ENCODE measurements around the gene CPT1B.

Gene CPT1B

DNA sequence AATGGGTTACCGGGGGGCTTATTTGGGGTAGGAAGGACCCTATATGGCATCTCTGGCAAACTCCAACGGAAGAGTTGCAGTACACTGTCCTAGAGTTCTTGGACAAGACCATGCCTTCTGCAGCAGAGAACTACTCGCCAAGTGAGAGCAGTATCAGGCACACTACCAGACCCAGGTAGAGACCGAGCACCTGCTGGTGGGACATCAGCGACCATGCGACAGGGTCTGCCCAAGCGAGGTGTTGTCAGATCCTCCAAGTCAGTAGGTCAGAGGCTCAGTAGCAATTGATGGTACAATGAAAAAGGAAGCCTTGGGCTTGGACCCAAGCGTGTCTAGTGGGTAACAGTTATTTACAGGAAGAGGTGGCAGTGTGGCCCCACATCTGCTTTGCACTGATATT is 7.6 kb upstream of the CPT1B start:
- DNase-seq (ENCODE audit: low spot score), result no peak

DNA sequence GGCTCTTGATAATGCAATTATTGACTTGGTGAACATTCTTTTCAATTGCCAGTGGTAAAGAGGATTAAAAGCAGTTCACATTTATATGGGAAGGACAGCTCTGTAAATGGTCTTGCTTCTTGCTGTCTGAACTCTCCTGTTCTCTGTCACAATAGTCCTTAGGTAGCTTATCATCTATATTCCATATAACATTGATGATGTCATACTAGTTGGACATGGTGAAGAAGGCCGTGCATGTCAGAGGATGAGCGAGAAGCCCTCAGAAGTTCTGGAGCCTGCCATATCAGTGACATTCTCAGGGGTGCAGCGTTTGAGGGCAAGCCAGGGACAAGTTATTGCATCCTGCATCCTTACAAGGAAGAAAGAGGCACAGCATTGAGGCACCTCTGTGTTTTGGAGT is 7.0 kb upstream of the CPT1B start:
- no peak for DNase-seq (ENCODE audit: low spot score)

DNA sequence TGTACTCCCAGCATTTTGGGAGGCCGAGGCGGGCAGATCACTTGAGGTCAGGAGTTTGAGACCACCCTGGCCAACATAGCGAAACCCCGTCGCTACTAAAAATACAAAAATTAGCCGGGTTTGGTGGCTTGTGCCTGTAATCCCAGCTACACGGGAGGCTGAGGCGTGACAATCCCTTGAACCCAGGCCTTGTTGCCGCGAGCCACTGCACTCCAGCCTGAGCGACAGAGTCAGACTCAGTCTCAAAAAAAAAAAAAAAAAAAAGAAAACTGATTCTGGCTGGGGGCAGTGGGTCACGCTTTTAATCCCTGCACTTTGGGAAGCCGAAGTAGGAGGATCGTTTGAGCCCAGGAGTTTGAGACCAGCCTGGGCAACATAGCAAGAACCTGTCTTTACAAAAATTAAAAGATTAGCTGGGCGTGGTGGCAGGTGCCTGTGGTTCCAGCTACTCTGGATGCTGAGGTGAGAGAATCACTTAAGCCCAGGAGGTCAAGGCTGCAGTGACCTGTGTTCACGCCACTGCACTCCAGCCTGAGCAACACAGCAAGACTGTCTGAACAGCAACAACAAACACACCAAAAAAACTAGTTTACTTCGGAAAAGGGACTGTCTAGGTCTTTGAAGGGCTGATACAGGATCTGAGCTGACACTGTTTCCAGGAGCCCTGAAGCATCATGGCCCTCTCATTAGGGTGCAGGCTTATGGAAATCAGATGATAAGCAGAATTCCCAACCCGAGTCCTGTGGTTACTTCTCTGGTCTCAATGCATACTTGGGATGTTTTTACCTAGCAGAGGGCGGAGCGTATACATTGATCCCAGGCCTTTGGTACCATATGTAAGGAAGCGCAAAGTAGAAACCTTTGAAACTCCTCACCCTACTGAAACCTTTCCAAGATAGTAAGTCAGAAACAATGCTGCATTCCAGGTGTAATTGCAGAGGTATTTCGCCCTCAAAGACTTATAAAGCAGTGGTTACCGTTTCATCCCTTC is 6.2 kb upstream of the CPT1B start:
- DNase-seq (ENCODE audit: low spot score), result no peak

DNA sequence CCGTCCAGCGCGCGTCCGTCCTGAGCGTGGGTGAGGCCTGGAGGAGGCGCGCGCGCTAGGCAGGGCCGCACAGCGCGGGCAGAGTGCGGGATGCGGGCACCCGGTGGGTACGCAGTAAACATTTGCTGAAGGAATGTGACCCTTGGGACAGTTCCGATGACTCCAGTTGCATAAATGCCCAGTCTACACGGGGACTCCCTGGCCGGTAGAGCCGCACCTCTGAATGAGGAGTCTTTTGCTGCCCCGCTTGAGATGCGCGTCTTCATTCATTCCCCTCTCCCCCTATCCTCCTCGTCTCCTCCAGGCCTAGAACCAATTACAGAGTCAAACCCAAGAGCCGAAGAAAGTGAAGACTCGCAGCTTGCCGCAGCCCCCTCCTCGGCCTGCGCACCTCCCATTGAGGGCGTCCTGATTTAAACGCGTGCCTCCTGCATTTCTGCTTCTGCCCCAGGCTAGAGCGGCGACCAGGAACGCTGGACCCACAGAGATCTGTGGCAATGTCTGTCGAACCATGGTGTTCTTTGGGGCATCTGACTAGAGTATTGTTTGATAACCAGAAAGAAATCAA is 5.2 kb upstream of the CPT1B start:
- peak; percentile 47 for DNase-seq (ENCODE audit: low spot score)

DNA sequence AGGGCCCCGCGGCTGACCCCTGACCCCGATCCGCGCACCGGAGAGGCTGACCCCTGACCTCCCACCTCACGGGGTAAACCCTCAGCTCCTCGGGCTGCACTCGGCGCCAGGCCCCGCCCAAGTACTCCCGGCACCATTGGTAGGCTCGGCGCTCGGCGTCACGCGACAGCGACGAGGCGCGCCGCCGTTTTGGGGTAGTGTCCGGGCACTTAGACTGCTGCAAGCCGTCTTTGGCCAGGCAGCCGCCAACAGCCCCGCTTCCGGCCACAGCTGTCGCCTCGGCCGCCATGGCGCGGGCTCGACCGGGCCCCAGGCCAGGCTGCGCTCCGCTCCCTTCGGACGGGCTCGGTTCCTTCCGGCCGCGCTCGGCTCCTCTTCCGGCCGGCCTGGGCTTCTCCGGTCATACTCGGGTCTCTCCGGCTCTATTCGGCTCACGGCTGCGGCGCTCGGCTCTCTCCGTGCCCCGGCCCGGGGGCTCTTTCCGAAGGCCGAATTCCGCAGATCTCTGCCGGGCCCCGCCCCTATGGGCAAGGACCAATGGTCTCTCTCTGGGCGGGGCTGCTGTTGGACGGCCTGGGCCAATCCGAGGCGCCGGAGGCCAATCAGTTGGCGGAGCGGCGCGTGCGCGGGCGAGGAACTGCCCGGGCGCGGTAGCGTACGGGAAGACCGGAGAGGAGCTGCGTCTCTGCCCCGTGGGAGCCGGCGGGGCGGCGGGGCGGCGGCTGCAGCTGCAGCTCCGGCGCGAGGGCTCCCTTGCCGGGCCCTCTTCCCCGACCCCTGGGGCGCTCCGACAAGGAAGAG is 4.5 kb upstream of the CPT1B start, which contains the start of gene CHKB:
Gene CHKB, minus strand, starts transcription at position 357 of the 801 bp plus-strand sequence. Its CDS starts 68 bp downstream, at position 289.
- peak; percentile 100 for DNase-seq (ENCODE audit: low spot score)

DNA sequence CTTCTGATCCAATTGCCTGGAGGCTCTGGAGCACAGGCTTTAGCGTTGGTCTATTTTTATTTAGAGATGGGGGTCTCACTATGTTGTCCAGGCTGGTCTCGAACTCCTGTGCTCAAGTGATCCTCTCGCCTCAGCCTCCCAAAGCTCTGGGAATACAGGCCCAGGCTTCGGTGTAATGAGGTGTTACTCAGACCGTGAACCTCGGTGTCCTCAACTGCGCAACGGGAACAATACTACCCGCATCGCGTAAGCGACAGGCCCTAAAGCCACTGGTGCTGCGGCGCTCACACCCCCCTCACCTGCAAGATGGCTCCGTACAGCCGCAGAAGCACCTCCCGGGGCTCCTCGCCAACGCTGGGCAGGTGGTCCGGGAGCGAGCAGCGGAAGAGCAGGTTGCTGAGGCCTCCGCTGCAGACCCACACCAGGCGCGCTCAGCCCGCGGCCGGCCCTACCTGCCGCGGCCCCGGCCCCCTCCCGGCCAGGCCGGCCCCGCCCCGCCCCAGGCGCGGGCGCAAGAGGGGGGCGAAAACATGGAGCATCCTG is 3.8 kb upstream of the CPT1B start:
- DNase-seq (ENCODE audit: low spot score), result no peak

DNA sequence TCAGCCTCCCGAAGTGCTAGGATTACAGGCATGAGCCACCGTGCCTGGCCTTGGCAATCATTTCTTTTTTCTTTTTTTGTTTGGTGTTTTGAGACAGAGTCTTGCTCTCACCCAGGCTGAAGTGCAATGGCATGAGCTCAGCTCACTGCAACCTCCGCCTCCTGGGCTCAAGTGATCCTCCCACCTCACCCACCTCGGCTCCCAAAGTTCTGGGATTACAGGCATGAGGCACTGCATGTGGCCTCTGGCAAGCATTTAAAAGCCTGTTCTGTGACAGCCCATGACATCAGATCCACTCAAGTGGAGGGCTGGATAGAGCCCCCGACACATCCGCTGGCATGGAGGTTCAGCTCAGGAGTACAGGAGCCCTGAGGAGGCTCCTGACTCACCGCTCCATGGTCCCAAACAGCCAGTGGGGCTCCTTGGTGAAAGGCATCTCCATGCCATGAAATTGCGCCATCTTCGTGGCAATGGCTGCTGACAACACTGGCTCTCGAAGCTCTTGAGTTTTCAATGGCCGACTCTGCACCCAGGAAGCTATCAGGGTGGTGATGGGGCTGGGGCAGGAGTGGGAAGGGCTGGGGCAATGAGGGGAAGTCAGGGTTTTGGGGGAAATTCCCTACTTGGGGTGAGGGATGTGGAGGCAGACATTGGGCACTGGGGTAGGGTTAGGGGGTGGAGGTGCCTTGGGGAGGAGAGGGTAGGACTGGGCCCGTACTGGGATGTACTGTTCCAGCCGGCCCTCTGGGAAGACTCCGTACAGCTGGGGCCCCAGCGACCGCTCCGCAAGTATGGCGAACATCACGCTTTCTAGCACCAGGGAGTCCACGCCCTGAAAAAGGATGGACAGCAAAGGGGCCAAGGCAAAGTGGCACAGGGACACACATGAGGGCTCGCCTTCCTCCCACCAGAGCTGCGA is 3.1 kb upstream of the CPT1B start:
- no peak for DNase-seq (ENCODE audit: low spot score)

DNA sequence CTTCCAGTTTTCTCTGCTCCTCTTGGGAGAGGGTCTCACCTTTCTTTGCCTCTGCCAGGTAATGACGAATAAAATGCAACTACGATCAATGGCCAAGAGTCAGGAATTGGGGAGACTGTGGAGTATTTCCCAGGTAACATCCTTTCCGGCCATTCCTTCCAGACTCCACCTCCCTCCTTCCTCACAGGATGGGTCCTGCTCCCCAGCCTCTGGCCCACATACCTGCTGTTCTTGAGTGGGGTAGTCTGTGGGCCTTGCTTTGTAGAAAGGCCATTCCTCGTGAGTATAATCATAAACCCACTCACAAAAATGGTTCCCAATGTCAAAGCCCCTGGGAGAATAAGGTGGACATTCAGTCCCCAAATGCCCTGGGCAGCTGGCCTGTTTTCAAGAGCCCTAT is 1.5 kb upstream of the CPT1B start:
- no peak for DNase-seq (ENCODE audit: low spot score)

DNA sequence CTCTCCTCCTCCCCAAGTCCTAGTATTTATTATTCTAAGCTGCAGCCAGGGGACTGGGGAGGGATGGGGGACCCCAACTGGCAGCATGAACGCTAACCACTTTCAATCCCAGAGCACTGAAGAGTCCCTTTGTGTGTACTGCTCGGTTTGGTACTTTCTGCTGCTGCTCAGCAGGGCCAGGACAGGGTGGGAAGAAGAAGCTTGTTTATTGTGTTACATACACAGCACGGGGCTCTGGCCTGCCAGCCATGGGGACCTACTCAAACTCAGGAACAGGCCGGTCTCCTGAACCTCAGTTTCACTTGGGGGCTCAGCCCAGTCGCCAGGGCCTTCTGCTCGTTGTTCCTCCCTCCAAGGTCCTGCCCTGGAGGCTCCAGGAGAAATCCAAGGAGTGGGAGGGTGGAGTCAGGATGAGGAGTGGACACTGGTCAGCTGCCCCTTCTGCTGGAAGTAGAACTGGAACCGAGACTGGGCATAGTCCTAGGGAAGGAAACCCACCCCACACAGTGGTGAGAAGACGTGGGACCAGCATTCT is 616 bp upstream of the CPT1B start:
- DNase-seq (ENCODE audit: low spot score), result no peak

DNA sequence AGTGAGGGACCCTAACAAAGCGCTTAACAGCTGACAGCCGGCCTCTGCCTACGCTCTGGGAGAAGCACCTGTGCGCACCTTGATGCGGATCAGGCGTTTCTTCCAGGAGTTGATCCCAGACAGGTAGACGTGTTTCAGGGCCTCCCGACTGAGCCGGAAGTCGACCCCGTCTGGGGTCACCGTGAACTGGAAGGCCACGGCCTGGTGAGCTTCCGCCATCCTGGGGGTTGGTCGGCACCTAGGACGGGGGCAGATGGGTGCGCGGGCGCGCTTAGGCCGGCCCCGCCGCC is 585 bp downstream of the CPT1B start:
- DNase-seq (ENCODE audit: low spot score), result no peak

DNA sequence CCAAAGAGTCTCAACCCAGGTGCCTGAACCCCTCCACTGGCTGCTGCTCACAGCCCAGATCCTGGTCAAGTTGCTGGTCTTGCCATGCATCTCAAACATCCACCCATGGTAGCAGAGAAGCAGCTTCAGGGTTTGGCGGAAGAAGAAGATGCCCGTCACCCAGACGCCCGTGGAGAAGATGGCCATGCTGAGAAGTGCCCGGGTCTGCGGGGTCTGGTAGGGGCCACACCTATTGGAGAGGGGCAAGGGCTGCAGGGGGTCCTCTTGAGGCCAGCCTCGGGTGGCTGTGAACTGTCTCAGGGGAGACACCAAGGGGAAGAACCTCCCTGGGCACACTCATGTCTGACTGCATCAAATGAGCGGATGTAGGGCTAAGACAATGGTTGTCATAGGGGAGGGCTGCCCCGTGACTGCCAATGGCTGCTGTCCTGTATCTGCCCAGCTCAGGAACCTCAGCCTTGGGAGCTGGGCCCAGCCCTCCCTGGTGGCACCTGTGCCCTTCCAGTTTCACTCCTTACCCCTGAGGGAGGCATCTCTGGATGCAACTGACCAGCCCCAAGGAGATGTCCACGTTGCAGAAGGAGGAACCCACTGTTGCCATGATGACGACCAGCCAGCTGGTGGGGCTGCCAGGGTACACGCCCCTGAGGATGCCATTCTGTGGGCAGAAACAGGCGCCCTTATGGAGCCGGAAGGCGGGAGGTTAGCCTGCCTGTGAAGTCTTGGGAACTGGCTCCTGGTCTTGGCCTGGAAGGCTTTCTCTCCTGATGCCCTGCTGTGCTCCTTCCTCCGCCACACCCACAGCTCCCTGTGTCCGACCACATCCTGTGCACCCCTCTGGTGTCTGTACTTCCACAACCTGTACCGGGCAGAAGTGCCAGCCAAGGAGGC is 1.2 kb downstream of the CPT1B start:
- no peak for DNase-seq (ENCODE audit: low spot score)

DNA sequence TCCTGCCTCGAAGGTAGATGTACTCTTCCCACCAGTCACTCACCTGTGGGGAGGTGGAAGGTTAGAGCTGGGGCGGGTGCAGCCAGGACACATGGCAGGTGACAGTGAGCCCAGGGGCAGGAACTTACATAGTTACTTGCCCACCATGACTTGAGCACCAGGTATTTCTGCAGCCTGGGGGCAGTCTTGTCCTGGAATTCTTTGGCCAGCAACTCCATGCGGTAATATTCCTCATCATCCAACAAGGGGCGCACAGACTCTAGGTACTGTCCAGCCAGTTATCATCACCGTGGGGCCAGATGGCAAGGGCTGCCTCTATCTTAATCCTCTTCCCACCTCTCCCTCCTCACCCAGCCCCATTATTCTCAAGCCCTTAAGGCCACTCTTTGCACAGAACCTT is 2.2 kb downstream of the CPT1B start:
- no peak for DNase-seq (ENCODE audit: low spot score)

DNA sequence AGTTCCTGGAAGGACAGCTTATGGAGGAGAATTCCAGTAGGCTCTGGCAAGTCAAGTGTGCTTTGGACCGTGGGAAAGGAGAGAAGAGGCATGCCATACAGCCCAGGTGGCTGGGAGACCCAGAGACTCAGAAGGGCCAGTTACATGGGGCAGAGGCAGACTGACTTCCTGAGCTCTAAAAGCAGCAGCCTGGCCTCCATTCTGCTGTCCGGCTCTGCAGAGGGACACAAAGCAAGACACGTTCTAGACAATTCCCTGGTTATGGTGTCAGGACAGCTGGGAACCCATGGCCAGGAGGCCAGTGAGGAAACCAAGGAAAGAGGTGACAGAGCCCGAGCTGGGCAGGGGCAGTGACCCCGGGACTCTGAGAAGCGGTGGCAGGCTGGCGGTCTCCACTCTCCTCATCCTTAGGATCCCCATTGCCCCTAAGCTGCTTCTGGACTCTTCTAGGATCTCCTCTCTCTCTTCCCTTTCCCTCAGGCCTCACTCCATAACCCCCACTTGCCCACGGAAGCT is 2.7 kb downstream of the CPT1B start:
- DNase-seq (ENCODE audit: low spot score), result no peak

DNA sequence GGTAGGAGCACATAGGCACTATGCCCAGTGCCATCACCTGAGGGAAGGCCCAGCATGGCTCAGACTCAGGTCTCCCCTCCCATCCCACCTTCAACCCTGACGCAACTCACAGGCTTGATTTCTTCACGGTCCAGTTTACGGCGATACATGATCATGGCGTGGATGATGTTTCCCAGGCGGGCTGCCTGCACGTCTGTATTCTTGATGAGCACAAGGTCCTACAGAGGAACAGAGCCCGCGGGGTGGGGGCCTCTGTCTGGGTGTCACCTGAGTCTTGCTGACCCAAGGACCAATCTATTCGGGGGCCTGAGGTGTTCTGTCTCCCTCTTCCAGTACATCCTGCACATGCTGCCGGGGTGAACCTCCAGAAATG is 3.9 kb downstream of the CPT1B start:
- no peak for DNase-seq (ENCODE audit: low spot score)

DNA sequence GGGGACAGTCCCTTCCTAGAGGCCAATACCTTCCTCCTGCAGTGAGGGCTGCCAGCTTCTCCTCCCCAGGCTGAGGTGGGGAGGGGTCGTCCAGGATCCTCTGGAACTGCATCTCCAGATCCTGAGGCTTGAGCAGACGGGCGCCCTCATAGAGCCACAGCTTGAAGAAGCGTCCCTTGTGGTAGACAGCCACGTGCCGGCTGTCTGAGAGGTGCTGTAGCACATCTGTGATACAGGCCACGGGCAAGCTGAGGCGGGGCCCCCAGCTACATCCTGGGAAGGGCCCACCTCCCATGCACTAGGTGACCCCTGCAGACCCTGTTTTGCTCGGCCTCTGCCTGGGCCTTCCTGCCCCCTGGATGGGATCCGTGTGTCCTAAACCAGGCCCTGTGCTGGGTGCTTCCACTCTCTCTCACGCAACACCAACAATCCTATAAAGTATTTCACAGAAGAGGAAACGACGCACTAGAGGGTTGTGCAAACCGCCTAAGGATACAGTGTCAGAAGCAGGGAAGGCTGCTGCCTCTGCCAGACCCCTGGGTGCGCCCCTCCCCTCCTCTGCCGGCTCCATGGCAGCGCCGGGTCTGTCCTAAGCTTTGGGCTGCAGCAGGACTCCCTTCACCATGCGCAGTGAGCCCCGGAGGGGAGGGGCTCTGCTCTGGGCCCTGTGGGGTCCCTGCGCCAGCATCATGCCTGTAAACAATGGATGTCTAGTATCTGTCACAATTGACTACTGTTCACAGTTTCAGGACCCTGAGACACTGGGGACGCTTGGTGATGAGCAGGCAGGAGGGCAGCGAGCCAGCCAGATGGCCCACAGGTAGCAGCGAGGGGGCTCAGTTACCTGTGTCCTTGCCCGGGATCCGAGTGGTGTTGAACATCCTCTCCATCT is 4.5 kb downstream of the CPT1B start:
- no peak for DNase-seq (ENCODE audit: low spot score)

DNA sequence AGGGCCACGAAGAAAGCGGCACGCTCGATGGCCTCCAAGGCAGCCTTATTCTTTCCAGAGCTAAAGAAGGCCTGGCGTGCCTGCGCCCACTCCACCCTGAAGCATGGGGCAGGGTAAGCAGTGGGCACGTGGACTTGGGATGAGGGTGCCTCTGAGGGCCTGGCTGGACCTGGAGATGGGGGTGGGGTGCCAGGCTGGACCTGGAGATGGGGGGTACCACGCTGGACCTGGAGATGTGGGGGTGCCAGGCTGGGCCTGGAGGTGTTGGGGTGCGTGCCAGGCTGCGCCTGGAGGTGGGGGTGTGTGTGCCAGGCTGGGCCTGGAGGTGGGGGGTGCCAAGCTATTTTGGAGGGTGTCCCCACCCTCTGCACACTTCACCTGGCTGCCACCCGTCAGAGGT is 5.3 kb downstream of the CPT1B start:
- no peak for DNase-seq (ENCODE audit: low spot score)

DNA sequence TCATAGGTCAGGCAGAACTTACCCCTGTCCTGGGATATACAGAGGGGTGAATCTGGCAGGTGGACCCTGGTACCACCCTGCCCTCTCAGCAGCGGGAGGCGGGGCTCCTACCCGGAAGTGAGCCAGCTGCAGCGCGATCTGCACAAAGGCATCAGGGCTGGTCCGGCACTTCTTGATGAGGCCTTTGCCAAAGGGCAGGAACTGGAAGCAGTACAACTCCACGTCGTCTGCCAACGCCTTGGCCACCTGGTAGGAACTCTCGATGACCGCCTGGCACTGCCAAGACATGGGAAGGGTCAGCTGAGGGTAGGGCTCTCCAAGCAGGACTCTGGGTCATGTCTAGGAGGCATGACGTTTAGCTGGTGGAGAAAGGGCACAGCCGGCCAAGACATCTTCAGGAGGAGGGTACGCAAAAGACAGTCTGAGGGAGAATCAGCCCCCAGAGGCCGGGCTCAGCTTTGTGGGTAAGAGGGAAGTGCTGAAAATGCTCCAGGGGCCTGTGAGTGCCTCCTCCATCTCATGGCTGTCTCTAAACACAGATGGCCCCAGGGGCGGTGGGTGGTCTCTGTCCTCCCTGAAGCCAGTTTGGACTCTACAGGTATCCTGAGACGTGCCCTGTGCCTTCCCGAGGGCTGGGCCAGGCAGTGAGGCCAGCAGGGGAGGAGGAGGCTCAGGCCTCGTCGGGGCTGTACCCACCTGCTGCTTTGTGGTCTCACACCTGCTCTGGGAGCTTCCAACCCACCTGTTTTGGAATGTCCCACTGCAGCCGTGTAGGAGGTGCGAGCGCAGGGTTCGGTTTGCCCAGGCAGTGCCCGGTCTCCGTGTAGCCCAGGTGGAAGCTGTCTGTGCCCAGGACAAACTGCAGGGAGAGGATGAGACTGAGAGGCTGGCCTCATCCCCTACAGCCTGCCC is 6.7 kb downstream of the CPT1B start:
- no peak for DNase-seq (ENCODE audit: low spot score)

DNA sequence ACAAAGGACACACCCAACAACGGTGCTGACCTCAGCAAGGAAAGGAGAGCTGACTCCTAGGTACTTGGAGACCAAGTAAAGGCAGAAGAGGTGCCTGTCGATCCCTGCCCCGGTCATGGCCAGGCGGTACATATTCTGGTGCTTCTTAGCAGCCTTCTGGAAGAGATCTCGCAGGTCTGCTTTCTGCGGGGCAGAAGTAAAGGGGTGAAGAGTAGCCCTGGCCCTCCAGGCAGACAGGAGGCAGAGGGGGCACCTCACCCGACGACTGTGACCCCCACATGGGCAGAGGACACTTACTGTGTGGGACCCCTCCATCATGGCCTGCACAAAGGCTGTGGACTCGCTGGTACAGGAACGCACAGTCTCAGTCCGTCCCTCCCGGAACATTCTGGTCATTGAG is 7.4 kb downstream of the CPT1B start:
- DNase-seq (ENCODE audit: low spot score), result no peak

Data from hepatic stellate cell (primary cell).